Activated CD4-positive, alpha-beta T cell treated with anti-CD3 and anti-CD28 coated beads, Interleukin-2, amount 10 ng/mL, durations not matched to agents 24 days and 14 days (primary cell): Measurements from ENCODE around the gene TNFAIP1. TPM values are rescaled to one million over a fixed set of nuclear protein-coding genes. Genes with fewer than 3 reads are reported as not detected.
A peak's percentile ranks its signal among the peaks of the same experiment; 100 is the strongest.

ENCODE experiments used
- DNase-seq: peaks from one replicate; pipeline ENCODE4 v3.0.0; 2022
- H3K27ac Mint-ChIP-seq: one replicate; pipeline ENCODE4 v1.8.0; 2022; ENCODE audit warnings: mild to moderate bottlenecking, mixed read lengths
- H3K27me3 Mint-ChIP-seq: one replicate; pipeline ENCODE4 v1.8.0; 2022; ENCODE audit warnings: mixed read lengths
- H3K36me3 Mint-ChIP-seq: one replicate; pipeline ENCODE4 v1.8.0; 2022; ENCODE audit warnings: low read depth, mild to moderate bottlenecking, mixed read lengths
- H3K4me1 Mint-ChIP-seq: one replicate; pipeline ENCODE4 v1.8.0; 2021; ENCODE audit warnings: mixed read lengths
- H3K4me3 Mint-ChIP-seq: one replicate; pipeline ENCODE4 v1.8.0; 2022; ENCODE audit warnings: mild to moderate bottlenecking, moderate library complexity, mixed read lengths
- H3K9me3 Mint-ChIP-seq: one replicate; pipeline ENCODE4 v1.8.0; 2021; ENCODE audit warnings: mixed read lengths
- intact Hi-C: fragments of 100-400 bp; cut with micrococcal nuclease; formaldehyde crosslinking; loops from one replicate; pipeline ENCODE4 v1.15.1; 2023
- total RNA-seq: library from RNA; stranded (reverse); gene quantifications from 2 replicates; pipeline ENCODE4 v1.2.3, GENCODE V29; 2022

The TNFAIP1 gene
- total RNA-seq, 1 donor from 2014 or later: 32.7 TPM

DNA sequence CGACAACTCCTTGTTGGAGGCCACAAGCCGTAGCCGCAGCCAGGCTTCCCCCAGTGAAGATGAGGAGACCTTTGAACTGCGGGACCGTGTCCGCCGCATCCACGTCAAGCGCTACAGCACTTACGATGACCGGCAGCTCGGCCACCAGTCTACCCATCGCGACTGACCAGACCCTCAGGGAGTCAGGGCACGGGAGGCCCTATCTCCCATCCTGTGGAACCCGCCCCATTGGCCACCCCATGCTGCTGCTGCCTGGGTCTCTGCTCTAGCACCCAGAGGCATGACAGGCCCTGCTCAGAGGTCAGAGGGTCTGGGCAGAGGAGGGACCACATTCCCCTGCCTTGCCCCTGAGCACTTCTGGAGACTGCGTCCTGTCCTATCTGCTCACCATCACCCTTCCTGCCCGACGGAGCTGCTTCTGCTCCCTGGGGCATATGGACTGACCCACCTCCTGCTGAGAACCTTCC lies 8.9 kb downstream of the TNFAIP1 start:
- Mint-ChIP-seq H3K36me3 (peaks cover 57% of the 10 kb centered on the region), H3K4me3 (no peak overlapping the region), H3K27ac (no peak overlapping the region), H3K4me1 (no peaks in the 10 kb centered on the region), H3K9me3 (no peaks in the 10 kb centered on the region), H3K27me3 (no peaks in the 10 kb centered on the region)
- intact Hi-C loops: no loop called here
- DNase-seq: no peak

DNA sequence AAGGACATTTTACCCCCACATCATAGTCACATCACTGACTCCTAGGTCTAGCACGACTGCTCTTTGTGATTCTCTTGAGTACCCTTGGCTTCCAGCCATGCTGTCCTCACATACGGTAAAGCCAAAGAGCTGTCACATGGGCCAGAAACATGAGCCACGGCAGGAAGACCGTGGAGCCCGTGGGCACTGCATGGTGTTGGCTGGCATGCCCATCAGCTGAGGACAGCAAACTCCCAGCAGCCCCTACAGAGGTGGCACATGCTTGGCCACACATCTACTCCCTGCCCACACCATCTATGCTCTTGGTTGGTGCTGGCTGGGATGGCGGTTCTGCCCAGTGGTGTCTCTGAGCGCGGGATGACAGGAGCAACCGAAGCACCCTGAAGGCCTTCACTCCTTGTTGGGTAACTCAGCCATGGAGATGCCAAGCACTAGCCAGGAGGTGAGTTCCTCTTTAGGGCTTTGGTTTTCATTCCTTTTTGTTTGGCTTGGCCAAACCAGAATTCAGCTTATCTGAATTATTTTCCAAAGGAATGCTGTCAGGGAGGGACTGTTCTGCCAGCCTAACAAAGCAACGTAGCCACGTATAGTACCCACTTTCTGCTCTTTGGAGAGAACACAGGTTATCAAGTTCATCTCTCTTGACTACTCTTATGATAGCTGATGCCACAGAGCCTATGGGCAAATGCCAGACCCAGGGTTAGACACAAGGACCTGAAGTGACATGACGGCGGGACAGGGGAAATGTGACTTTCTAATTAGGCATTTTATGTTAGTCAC lies 10.0 kb downstream of the TNFAIP1 start:
- Mint-ChIP-seq H3K36me3 (peaks cover 59% of the 10 kb centered on the region), H3K27ac (no peak overlapping the region), H3K9me3 (no peaks in the 10 kb centered on the region), H3K4me1 (no peaks in the 10 kb centered on the region), H3K4me3 (no peak overlapping the region), H3K27me3 (no peaks in the 10 kb centered on the region)
- intact Hi-C loops: no loop called here
- no peak for DNase-seq

DNA sequence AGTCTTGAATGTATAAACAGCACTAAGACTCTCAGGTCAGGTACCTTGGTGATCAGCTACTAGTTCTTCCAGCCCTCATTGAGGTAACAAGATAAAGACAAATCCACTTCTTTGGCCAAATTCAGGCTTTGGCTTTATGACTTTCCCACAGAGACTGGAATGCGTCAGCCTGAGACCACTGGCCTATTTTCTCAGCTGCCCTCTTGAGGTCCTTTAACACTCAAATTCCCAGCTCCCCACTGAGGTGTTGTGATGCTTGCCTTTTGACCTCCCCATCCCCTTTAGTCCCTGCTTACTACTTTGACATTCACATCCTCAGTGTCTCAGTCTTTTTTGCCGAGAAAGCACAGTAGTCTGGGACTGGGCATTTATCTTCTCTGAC lies 10.6 kb downstream of the TNFAIP1 start:
- Mint-ChIP-seq H3K27ac (no peak overlapping the region), H3K27me3 (no peaks in the 10 kb centered on the region), H3K4me3 (no peak overlapping the region), H3K4me1 (no peaks in the 10 kb centered on the region), H3K9me3 (no peaks in the 10 kb centered on the region), H3K36me3 (peaks cover 62% of the 10 kb centered on the region)
- intact Hi-C loops: no loop called here
- no peak for DNase-seq

DNA sequence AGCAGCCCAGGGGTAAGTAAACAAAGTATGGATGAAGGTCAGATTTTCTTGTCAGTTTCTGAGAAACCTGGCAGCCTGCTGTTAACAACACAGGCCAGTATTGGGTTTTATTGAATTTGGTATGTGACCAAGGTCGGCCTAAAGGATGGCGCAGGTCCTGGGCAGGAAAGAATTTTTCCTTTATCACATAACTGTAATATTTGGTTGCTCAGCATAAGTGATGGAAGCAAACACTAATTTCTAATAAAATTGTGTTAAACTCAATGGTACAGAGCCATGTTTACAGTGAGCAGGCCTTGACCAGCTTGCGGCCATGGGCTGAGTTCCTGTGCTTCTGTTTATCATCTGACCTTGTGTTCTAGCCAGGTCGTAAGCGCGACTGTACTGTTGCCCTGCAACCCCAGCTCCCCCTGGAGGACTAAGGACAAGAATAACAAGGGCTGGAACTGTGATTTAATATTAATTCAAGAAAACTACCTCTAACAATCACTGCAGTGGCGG lies 11.2 kb downstream of the TNFAIP1 start:
- H3K9me3 Mint-ChIP-seq: no peaks in the 10 kb centered on the region
- intact Hi-C loops: no loop called here
- H3K36me3 Mint-ChIP-seq: peaks cover 66% of the 10 kb centered on the region
- no peaks in the 10 kb centered on the region for H3K27me3 Mint-ChIP-seq
- H3K27ac Mint-ChIP-seq: no peak overlapping the region
- DNase-seq: no peak
- no peak overlapping the region for H3K4me3 Mint-ChIP-seq
- H3K4me1 Mint-ChIP-seq: no peaks in the 10 kb centered on the region

DNA sequence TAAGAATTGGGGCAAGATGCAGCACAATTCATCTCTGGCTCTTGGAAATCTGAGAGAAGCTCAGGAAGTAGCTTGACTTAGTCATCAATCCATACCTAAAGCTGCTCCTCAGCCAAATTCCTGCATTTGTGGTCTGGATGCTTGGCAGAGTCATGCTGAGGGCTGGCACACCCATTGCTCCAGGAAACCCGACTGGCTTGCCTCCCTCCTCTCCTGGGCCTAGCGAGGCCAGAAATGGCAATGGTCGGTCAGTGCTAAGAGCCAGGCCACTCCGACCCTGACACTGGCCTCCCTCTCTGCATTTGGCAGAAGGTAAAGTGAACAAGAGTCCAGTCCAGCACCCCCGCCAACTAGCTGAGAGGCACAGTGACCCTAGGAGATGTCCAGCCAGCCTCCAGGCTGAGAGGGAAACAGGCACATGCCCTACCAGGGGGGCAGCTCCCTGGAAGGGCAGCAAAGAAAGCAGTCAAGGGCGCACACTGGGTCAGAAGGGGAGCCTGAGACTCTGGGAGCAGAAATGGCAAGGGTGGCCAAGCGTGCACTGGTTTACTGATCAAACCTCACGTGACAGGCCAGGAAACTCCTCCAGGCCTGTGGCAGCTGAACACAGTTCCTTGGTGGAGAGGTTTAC lies 11.8 kb downstream of the TNFAIP1 start:
- H3K9me3 Mint-ChIP-seq: no peaks in the 10 kb centered on the region
- peaks cover 65% of the 10 kb centered on the region for H3K36me3 Mint-ChIP-seq
- intact Hi-C loops: no loop called here
- no peak overlapping the region for H3K27ac Mint-ChIP-seq
- no peaks in the 10 kb centered on the region for H3K27me3 Mint-ChIP-seq
- DNase-seq: no peak
- no peaks in the 10 kb centered on the region for H3K4me1 Mint-ChIP-seq
- no peak overlapping the region for H3K4me3 Mint-ChIP-seq

DNA sequence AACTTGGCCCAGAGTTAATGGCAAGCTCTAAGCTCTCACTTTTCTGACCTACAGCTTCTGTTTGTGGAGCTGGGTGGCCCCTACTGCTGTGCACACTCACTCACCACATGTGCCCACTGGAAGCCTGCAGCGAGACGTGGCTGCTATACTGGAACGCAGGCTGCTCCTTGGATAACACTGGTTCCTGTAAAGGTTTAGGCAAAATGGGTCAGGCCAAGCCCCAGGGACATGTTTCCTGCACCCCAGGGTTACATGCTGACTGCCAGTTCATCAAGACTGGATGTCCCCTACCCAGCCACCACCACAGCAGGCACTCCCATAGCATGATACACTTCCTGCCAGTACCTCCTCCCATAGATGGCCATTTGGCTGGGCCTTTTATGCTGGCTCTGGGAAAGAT lies 13.4 kb downstream of the TNFAIP1 start:
- no peak for DNase-seq
- Mint-ChIP-seq H3K4me3 (no peak overlapping the region), H3K27me3 (no peaks in the 10 kb centered on the region), H3K27ac (no peak overlapping the region), H3K36me3 (peaks cover 66% of the 10 kb centered on the region), H3K9me3 (no peaks in the 10 kb centered on the region), H3K4me1 (no peaks in the 10 kb centered on the region)
- intact Hi-C loops: no loop called here

DNA sequence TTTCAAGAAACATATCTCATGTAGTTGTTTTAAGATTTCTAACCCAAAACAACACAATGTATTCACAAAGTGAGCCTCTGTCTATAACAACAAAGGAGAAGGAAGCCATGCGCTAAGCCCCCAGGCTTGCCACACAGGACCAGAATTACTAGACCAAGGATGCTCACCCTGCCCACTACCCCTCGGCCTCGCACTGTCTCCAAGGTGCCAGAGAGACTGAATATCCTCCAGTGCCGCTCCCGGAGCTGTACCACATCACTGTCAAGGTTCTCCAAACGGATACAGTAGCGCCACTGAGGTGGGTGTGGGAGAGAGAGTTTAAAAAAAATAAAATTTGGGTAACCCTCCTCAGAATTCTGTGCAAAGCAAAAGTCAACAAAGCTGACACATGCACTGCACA lies 14.7 kb downstream of the TNFAIP1 start:
- H3K27me3 Mint-ChIP-seq: no peaks in the 10 kb centered on the region
- H3K9me3 Mint-ChIP-seq: no peaks in the 10 kb centered on the region
- peaks cover 72% of the 10 kb centered on the region for H3K36me3 Mint-ChIP-seq
- no peak for DNase-seq
- no peak overlapping the region for H3K4me3 Mint-ChIP-seq
- intact Hi-C loops: no loop called here
- H3K4me1 Mint-ChIP-seq: peaks cover 3% of the 10 kb centered on the region
- no peak overlapping the region for H3K27ac Mint-ChIP-seq

DNA sequence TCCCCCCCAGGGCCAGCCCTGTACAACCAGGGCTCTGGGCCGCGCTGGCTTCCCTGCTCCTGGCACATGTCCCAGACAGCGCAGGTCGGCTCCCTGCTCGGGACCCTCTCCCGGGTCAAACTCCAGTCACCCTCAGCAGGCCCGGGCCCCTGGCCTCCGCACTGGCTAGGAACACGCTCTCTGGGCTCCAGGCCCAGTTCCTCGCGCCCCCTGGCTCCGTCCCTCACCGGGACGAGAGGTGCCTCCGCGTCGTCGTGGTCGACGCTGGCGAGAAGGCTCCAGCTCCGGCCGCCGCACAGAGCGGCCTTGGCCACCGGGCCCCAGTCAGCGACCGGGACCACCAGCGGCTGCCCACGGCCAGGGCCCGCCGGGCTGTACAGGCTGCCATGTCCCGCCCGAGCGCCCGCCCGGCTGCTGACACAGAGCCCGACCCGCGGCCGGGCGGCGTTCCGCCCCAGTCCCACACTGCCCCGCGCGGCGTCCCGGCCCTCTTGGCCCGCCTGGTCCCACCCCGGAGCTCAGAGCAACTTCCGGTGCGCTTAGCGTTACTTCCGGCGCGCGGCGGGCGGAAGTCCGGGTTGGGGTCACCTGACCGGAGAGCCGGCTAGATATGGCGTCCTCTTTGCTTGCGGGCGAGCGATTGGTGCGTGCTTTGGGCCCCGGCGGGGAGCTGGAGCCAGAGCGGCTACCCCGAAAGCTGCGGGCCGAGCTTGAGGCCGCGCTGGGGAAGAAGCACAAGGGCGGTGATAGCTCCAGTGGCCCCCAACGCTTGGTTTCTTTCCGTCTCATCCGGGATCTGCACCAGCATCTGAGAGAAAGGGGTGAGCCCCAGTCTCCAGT lies 21.7 kb downstream of the TNFAIP1 start, which contains the start of gene POLDIP2:
Gene POLDIP2, minus strand, starts transcription at position 467 of the 840 bp plus-strand sequence. Its CDS starts 79 bp downstream, at position 388.
- peaks cover 42% of the 10 kb centered on the region for H3K36me3 Mint-ChIP-seq
- H3K27ac Mint-ChIP-seq: peak within 1 kb of the TSS; percentile 93

DNA sequence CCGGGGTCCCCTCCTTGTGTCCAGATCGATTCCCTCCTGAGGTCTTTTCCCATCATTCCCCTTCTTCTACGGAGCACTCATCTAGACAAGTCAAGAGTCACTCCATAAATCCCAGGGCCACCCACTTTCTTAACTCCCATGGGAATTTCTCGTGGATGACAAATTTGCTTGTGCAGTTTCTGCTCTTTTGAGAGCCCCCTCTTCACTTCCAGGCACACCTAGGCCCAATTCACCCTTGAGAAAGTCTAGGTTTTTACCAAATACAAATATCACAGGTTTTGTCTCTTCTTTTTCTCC lies 22.3 kb downstream of the TNFAIP1 start:
- Mint-ChIP-seq H3K36me3 (peaks cover 40% of the 10 kb centered on the region), H3K27me3 (no peaks in the 10 kb centered on the region), H3K9me3 (no peaks in the 10 kb centered on the region), H3K4me3 (peak overlapping the region; percentile 90), H3K27ac (peak overlapping the region; percentile 93), H3K4me1 (peaks cover 19% of the 10 kb centered on the region)
- intact Hi-C loops: loop anchor here (1.0 kb wide), 2 partner anchors 13 to 23 kb away; partner anchors contain the start of genes IFT20, SARM1 and TNFAIP1
- no peak for DNase-seq

More for the DNA sequence above, 21.7 kb downstream of the TNFAIP1 start, which contains the start of gene POLDIP2:
- intact Hi-C loops: loop anchor here (1.0 kb wide), 2 partner anchors 14 to 22 kb away; partner anchors contain the start of genes IFT20, SARM1 and TNFAIP1
- Mint-ChIP-seq H3K27me3 (no peaks in the 10 kb centered on the region), H3K9me3 (no peaks in the 10 kb centered on the region), H3K4me3 (peak within 1 kb of the TSS; percentile 90), H3K4me1 (peaks cover 19% of the 10 kb centered on the region)
- DNase-seq: peak; percentile 99

DNA sequence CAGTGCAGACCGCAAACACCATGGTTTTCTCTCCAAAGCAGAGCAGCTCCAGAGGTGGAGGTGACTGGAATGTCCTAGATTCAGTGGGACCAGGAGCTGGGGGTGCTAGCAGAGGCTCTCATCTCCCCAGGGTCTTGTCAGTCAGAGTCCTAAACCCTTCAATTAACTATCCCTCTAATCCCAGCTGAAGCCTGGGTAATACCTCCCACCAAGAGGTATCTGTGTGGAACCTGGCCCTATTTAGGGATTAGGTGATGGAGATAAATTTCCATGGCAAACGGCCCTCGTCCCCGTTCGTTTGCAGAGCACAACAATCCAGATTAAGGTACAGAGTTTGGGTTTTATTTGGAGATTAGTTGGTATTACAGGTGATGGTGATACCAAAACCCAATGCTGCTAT lies 27.6 kb downstream of the TNFAIP1 start:
- Mint-ChIP-seq H3K27me3 (no peaks in the 10 kb centered on the region), H3K36me3 (peaks cover 17% of the 10 kb centered on the region), H3K9me3 (no peaks in the 10 kb centered on the region), H3K4me1 (no peaks in the 10 kb centered on the region), H3K4me3 (no peak overlapping the region), H3K27ac (no peak overlapping the region)
- DNase-seq: no peak
- intact Hi-C loops: no loop called here

DNA sequence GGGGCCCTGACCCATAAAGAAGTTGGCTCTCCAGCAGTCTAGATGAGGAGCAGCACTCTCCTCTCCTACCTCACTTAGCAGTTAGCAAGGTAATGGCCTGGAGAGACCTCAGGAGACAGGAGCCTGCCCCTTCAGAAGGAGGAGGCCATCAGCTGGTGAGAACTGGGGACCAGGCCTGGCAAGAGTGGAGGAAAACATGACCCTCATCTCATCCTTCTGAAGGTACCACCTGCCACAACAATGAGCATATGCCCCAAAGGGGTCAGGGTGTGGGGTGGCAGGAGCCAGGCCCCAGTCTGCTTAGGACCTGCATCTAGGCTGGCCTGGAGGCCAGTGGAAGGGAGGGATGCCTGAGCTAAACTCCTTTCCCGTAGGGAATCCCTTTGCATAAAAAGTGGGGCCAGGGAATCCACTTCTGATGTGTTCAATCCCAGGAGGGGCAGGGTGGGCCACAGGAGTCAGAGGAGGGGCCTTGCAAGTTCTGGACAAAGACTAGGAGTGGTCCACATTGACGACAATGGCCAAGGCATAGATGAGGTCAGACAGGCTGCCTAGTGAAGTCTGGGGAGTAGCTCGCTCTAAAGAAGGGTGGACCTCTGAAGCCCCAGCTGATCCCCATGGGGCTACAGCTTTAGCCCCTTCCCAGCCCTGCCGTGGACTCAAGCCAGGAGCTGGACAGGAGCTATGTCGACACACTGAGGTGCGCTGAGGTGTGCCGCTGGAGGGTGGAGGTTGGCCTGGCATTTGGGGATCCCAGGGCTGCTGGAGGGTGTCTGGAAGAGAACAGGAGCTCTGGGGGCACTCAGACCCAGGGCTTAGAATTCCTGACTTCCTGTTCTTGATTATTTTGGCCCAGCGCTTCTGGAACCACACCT lies 28.5 kb downstream of the TNFAIP1 start:
- H3K27ac Mint-ChIP-seq: no peak overlapping the region
- H3K27me3 Mint-ChIP-seq: no peaks in the 10 kb centered on the region
- intact Hi-C loops: no loop called here
- no peak for DNase-seq
- peaks cover 17% of the 10 kb centered on the region for H3K36me3 Mint-ChIP-seq
- no peak overlapping the region for H3K4me3 Mint-ChIP-seq
- no peaks in the 10 kb centered on the region for H3K9me3 Mint-ChIP-seq
- no peaks in the 10 kb centered on the region for H3K4me1 Mint-ChIP-seq

DNA sequence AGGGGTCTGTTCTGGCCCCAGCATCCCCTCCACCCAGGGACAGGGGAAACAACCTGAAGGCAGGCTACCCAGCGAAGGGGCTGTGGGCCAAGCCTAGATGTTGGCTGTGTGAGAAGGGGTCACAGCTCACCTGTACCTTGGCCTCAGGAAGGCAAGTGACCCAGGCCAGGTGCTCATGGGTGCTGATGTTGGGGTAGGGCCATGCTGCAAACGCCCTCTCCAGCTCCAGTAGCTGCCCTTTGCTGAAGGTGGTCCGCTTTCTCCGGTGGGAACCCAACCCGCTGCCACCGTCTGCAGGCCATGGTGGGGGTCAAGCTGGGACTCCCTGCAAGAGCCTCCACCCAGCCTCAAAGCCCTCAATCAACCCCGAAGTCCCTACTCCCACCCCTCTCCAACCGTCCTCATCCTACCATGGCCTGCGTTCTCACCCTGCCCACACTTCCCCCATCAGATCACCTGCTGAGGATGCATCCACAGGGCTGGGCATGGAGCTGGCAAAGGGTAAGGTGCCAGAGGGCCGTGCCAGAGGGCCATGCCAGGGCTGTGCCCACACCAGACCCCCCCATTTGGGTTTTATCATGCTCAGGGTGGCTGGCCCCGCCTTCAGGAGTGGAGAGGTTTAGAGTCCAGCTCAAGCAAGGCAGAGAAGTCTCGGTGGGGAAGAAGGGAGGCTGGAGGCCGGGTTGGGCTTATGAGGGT lies 29.3 kb downstream of the TNFAIP1 start, which contains the start of gene SEBOX:
Gene SEBOX, minus strand, starts transcription at position 535 of the 699 bp plus-strand sequence. Its CDS starts 48 bp downstream, at position 487.
- Mint-ChIP-seq H3K27me3 (no peaks in the 10 kb centered on the region), H3K4me1 (no peaks in the 10 kb centered on the region), H3K4me3 (no peak within 1 kb of the TSS), H3K27ac (no peak within 1 kb of the TSS), H3K36me3 (peaks cover 14% of the 10 kb centered on the region), H3K9me3 (no peaks in the 10 kb centered on the region)
- no peak for DNase-seq
- intact Hi-C loops: no loop called here
